NCI-H510A (cell line): ENCODE data around the gene PLA2G5.

Source experiments
- DNase-seq: peaks from one replicate; lab custom pipeline; 2025; lab: John Stamatoyannopoulos, UW

The PLA2G5 gene

GRCh38 chr1:20068722-20069121 is 1.3 kb upstream of the PLA2G5 start:
- no peak for DNase-seq

GRCh38 chr1:20070357-20070756 is 363 bp downstream of the PLA2G5 start:
- no peak for DNase-seq

- no peak for DNase-seq
These were observed 1.4 kb downstream of the PLA2G5 start for GRCh38 chr1:20071416-20071815.

GRCh38 chr1:20072771-20073170 is 2.8 kb downstream of the PLA2G5 start:
- no peak for DNase-seq

DNA sequence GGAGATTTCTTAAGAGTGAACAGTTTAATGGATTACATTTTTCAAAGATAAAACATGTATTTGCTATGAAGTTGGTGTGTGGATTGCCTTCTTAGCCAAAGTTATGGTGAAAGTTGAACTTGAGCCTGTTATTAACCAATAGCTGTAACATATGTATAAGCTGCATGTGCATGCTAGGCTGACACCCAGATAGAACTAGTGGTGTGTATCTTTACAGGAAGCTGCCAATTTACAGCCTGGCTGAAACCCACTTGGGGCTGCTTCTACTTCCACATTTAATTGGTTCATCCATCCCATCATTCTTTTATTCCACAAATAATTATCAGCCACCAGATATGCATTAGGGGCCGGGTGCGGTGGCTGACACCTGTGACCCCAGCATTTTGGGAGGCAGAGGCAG is 3.3 kb downstream of the PLA2G5 start:
- DNase-seq: no peak

DNA sequence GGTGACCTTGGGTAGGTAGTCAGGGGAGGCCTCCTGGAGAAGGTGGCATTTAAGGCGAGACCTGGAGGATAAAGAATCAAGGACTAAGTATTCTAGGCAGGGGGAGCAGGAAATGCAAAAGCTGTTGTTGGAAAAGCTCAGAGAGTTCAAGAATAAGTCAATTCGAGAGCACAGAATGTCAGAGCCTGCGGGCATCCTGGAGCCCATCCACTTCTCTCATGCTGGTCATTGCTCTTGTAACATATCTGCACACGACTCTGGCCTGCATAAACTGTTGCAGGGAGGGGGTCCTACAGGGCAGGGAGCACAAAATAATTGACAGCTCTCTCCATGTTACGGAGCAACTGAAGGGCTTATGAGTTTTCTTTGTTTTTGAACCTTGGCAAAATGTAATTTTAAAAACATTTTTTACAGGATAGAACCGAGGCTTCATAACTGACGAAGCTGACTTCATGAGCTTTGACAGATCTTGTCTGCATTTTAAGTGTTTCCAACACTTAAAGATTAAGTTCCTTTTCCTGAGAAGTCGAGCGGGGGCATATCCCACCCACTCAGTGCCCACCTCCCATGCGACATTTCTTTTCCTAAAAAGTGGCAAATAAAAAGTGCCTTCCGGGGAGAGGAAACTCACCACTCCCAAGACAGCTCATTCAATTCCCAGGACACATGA is 4.2 kb downstream of the PLA2G5 start:
- no peak for DNase-seq

- no peak for DNase-seq
These were observed 4.8 kb downstream of the PLA2G5 start for GRCh38 chr1:20074725-20075171.

GRCh38 chr1:20075345-20075744 is 5.4 kb downstream of the PLA2G5 start:
- DNase-seq: no peak

DNA sequence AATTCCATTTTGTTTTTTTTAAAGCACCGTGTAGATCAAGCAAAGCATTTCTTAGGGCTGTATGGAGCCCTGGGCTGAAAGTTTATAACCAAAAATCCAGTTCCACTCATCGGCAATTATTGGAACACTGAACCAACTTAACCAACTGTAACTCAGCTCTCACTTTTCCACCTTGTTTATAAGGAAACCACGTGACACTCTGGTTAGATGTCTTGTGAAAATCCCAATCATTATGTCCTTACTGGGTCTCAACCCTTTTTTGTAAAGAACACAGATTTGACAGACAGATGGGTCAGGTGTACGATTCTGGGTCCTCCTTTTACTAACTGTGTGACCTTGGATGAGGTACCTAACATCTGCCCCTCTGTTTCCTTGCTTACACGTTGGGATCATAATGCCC is 6.2 kb downstream of the PLA2G5 start:
- no peak for DNase-seq

GRCh38 chr1:20076710-20077461 is 6.9 kb downstream of the PLA2G5 start:
- DNase-seq: no peak

DNA sequence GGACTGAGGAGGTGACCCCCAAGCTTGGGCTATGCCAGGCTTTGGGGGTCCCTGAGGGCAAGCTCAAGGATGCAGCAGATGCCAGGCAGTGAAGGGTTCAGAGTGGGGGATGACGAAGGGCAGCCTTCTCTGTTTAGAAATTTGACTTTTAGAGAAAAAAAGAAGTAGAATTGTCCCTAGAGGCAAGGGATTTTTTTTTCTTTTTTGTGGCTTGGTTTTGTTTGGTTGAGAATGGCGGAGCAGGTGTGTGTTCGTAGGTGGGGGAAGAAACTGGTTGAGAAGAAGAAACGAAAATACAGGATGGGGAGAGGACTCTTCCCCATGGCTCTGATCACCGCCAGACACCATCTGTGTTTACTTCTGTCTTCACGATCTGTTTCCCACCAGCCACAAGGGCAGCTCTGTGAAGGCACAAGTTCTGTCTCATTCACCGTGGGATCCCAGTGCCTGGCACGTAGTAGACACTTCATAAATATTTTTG is 8.2 kb downstream of the PLA2G5 start:
- no peak for DNase-seq

DNA sequence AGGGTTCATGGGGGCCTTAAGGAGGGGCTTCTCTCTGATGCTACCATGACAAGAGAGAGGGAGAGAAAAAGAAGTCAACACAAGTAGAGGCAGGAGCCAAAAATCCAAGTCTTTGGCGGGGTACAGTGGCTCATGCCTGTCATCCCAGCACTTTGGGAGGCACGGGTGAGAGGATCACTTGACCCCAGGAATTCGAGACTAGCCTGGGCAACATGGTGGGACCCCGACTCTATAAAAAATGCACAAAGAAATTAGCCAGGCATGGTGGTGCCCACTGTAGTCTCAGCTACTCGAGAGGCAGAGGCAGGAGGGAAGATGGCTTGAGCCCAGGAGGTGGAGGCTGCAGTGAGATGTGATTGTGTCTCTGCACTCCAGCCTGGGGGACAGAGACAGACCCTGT is 8.7 kb downstream of the PLA2G5 start:
- no peak for DNase-seq

GRCh38 chr1:20079661-20080305 is 9.8 kb downstream of the PLA2G5 start:
- DNase-seq: no peak

DNA sequence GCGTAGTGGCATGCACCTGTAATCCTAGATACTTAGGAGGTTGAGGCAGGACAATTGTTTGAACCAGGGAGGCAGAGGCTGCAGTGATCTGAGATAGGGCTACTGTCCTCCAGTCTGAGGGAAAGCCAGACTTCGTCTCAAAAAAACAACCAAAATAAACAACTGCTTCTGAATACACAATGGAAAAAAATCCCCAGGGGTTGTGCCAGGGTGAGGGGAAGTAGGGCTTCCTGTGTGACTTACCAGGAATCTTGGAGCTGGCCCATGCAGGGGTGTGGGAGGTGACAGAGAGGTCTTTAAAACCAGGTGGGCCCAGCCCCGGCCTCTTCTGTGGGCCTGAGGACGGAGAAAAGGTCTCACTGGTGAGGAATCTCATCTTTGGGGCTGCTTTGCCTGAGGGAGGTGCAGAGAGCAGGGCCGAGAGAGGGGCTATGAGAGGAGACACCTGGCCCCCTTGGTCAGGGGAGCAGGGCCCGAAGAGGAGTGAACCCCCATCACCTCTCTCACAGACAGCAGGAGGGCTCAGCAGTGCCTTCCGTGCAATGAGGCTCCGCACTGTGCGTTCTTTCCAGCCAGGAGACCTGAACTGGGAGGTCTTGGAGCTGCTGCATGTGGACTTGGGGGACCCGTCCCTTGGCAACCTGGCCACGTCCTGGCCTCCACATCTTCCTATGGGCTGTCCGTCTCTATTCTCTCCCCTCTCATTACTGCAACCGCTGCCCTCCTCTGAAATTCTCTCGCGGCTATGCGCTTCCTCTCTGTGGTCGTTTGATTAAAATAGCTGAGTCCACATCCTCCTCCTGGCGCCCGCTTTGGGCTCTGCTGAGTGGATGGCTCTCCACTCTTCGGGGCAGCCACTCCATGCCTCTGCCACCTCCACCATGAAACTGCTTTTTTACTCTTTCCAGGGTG is 10.7 kb downstream of the PLA2G5 start:
- DNase-seq: no peak

DNA sequence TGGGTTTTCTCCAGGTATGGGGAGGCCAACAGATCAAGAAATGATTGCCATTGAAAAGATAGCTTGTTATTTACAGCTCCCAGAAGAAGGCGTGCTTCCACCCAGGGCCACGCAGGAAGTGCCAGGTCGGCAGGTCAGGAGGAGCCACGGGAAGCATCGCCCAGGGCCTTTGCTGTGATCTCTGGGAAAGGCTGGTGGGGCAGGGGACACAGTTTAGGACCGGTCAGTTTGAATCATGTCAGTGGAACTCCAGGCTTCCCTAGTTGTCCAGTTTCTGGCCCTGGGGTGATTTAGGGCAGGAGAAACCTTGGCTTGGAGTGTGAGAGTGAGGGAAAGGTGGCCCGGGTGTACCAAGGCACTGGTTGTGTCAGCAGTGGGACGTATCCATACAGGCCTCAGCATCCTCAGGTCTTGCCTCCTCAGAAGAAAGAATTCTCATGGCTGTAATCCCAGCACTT is 11.4 kb downstream of the PLA2G5 start:
- no peak for DNase-seq

- no peak for DNase-seq
These were observed 12.8 kb downstream of the PLA2G5 start for GRCh38 chr1:20082772-20083171.

GRCh38 chr1:20083178-20083944 is 13.4 kb downstream of the PLA2G5 start:
- no peak for DNase-seq

- no peak for DNase-seq
These were observed 16.8 kb downstream of the PLA2G5 start for GRCh38 chr1:20086800-20087199.

DNA sequence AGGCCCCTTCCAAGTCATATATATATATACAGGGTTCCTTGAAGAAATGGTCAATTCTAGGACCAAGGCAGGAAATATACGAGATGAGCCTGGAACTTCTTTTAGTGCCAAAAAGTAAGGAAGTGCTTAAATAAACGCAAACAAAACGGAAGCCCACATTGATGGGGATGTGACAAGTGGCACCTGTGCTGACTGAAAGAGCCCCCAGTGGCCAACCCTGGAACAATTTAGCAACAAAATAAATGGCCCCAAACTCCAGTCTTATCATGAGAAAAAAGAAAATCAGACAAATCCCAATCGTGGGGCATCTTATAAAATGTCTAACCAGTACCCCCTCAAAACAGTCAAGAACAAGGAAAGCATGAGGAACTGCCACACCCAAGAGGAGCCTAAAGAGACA is 17.7 kb downstream of the PLA2G5 start:
- no peak for DNase-seq

DNA sequence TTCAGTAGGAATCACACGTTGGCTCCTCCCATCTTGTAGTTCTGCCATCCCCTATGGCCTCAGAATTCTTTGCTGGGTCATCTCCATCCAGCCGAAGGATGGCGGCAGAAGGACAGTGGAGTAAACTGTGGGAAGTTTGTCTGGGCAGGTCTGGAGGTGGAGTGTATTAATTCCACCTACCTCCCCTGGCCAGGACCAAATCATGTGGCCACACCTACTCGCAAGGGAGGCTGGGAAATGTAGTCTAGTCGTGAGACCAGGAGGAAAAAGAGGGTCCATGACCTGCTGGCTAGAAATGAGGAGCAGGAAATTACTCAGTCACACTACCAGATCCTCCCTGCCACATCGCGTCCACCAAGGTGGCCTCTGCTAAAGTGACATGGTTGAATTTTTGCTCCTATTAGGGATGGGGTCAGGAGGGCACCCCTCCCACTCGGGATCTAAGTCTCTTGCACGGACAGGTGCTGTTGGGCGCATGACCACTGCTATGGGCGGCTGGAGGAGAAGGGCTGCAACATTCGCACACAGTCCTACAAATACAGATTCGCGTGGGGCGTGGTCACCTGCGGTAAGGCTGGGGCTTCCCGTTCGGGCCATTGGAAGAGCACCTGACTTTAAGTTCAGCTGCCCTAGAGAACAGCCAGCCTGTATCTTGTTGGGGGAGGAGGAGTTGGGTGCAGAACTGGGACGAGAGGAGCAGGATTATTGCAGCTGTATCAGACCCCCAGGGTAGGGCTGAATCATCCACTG is 19.5 kb downstream of the PLA2G5 start:
- DNase-seq: no peak
